Fibroblast of mammary gland (primary cell): ENCODE data around the gene CFAP221.
"Not testable (repeated sequence)": the region's sequence is repeated elsewhere in the genome, so short reads cannot be mapped to it uniquely, and the experiment has no call there.

Experiments used
- DNase-seq: peaks from one replicate; pipeline ENCODE4 v3.0.0-alpha.2; 2010; ENCODE audit warnings: low read depth
- H3K4me3 ChIP-seq: 2 replicates; pipeline ENCODE4 v1.5.1; 2011; ENCODE audit warnings: low read depth, mild to moderate bottlenecking, low read length, moderate library complexity; ENCODE audit not compliant: control insufficient read depth
- CTCF ChIP-seq: conservative IDR thresholded peaks from 2 replicates; pipeline ENCODE4 v1.5.1; 2011; ENCODE audit warnings: low read depth, low read length, inconsistent platforms; ENCODE audit not compliant: control insufficient read depth, insufficient read depth

CFAP221 gene

GRCh38 chr2:119608553-119608952 lies 64.3 kb downstream of the CFAP221 start:
- no peak for TF ChIP-seq CTCF
- no peak overlapping the region for H3K4me3 ChIP-seq
- DNase-seq = no peak

- DNase-seq = no peak
- H3K4me3 ChIP-seq = no peak overlapping the region
- TF ChIP-seq CTCF = no peak
Observed at GRCh38 chr2:119609337-119609736, 65.1 kb downstream of the CFAP221 start.

GRCh38 chr2:119614140-119614539 lies 69.9 kb downstream of the CFAP221 start:
- not testable (repeated sequence) for DNase-seq, H3K4me3 ChIP-seq

GRCh38 chr2:119616421-119616820 lies 72.2 kb downstream of the CFAP221 start:
- no peak for TF ChIP-seq CTCF

GRCh38 chr2:119617455-119617854 lies 73.2 kb downstream of the CFAP221 start:
- no peak overlapping the region for H3K4me3 ChIP-seq

More at GRCh38 chr2:119616421-119616820, 72.2 kb downstream of the CFAP221 start:
- no peak overlapping the region for H3K4me3 ChIP-seq
- no peak for DNase-seq

GRCh38 chr2:119618725-119619124 lies 74.5 kb downstream of the CFAP221 start:
- DNase-seq = not testable (repeated sequence)

More at GRCh38 chr2:119617455-119617854, 73.2 kb downstream of the CFAP221 start:
- no peak for DNase-seq
- no peak for TF ChIP-seq CTCF

GRCh38 chr2:119625226-119625625 lies 81.0 kb downstream of the CFAP221 start:
- no peak for TF ChIP-seq CTCF
- H3K4me3 ChIP-seq = no peak overlapping the region

More at GRCh38 chr2:119618725-119619124, 74.5 kb downstream of the CFAP221 start:
- not testable (repeated sequence) for H3K4me3 ChIP-seq

GRCh38 chr2:119629323-119629825 lies 85.1 kb downstream of the CFAP221 start:
- no peak for TF ChIP-seq CTCF
- H3K4me3 ChIP-seq = no peak overlapping the region
- no peak for DNase-seq

More at GRCh38 chr2:119625226-119625625, 81.0 kb downstream of the CFAP221 start:
- no peak for DNase-seq
